HEK293T (cell line): ENCODE measurements around the gene AXL.

Source experiments
- FOXA1 ChIP-seq: fragments of 450-650 bp; IDR thresholded peaks from 2 replicates; pipeline ENCODE4 v1.6.1; 2016; ENCODE audit warnings: mild to moderate bottlenecking
- FOXM1 ChIP-seq: fragments of 450-650 bp; IDR thresholded peaks from 2 replicates; pipeline ENCODE4 v1.6.1; 2017; ENCODE audit warnings: mild to moderate bottlenecking, borderline replicate concordance
- NFRKB ChIP-seq: fragments of 450-650 bp; IDR thresholded peaks from 2 replicates; pipeline ENCODE4 v1.6.1; 2016; ENCODE audit warnings: mild to moderate bottlenecking, moderate library complexity
- SP1 ChIP-seq: fragments of 450-650 bp; IDR thresholded peaks from 2 replicates; pipeline ENCODE4 v1.6.1; 2017
- TARDBP ChIP-seq: fragments of 450-650 bp; IDR thresholded peaks from 2 replicates; pipeline ENCODE4 v1.6.1; 2016

DNA sequence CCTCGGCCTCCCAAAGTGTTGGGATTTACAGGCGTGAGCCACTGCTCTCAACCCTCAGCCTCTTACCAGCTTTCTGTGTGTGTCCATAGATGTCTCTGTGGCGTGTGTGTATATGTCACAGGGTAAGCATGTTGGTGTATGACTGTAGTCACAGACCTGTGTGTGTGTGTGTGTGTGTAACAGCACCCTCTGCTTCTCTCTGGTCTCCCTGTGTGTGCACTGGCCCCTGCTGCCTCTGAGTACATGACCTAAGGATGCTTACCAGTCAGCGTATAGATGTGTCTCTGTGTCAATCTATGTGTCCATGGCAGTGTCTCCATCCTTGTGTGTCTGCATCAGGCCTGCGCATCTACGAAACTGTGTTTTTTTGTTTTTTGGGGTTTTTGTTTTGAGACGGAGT is 5.6 kb downstream of the AXL start:
- TF ChIP-seq FOXA1 (no peak), NFRKB (no peak), TARDBP (no peak), SP1 (no peak), FOXM1 (no peak)
